OCI-LY3 (cell line): ENCODE results near the gene SELENOI.

ENCODE experiments used
- H2AFZ ChIP-seq: fragments of 200-600, 300-600 bp; shearing (Covaris generic); 2 replicates; pipeline ENCODE4 v1.6.0; 2014; ENCODE audit warnings: antibody characterized with exemption, low read depth, low read length
- H3K27ac ChIP-seq: fragments of 200-600, 300-600 bp; sonication (generic); 2 replicates; pipeline ENCODE4 v1.5.1; 2014; ENCODE audit warnings: mild to moderate bottlenecking, low read length, moderate library complexity, mixed read lengths
- H3K27me3 ChIP-seq: fragments of 200-600, 300-600 bp; sonication (generic); 2 replicates; pipeline ENCODE4 v1.6.1; 2014; ENCODE audit warnings: low read depth, low read length, mixed read lengths
- H3K36me3 ChIP-seq: fragments of 200-600, 300-600 bp; sonication (generic); replicated peaks from 2 replicates; pipeline ENCODE3; 2014; ENCODE audit warnings: low read depth, low read length, mixed read lengths
- H3K4me1 ChIP-seq: fragments of 300-600, 200-600 bp; sonication (generic); 2 replicates; pipeline ENCODE4 v1.6.1; 2014; ENCODE audit warnings: low read length, mixed read lengths
- H3K4me2 ChIP-seq: fragments of 200-600, 300-600 bp; sonication (generic); 2 replicates; pipeline ENCODE4 v1.6.1; 2014; ENCODE audit warnings: low read length, mixed read lengths
- H3K4me3 ChIP-seq: fragments of 300-600, 200-600 bp; sonication (generic); 2 replicates; pipeline ENCODE4 v1.5.1; 2014; ENCODE audit warnings: antibody characterized with exemption, mild to moderate bottlenecking, low read length, moderate library complexity
- H3K79me2 ChIP-seq: fragments of 300-600, 200-600 bp; shearing (Covaris generic); 2 replicates; pipeline ENCODE4 v1.6.1; 2014; ENCODE audit warnings: mild to moderate bottlenecking, low read length, mixed read lengths
- H3K9ac ChIP-seq: fragments of 300-600, 200-600 bp; shearing (Covaris generic); 2 replicates; pipeline ENCODE4 v1.6.0; 2014; ENCODE audit warnings: mild to moderate bottlenecking, low read length, moderate library complexity
- H3K9me3 ChIP-seq: fragments of 200-600, 300-600 bp; shearing (Covaris generic); 2 replicates; pipeline ENCODE4 v1.6.1; 2014; ENCODE audit warnings: low read length, mixed read lengths; ENCODE audit not compliant: insufficient read depth
- H4K20me1 ChIP-seq: fragments of 200-600, 300-600 bp; sonication (generic); 2 replicates; pipeline ENCODE4 v1.6.1; 2016; ENCODE audit warnings: low read length, mixed read lengths; ENCODE audit not compliant: insufficient read depth
- CTCF ChIP-seq: fragments of 200-600, 300-600 bp; sonication (generic); IDR thresholded peaks from 2 replicates; pipeline ENCODE4 v1.5.1; 2014; ENCODE audit warnings: antibody characterized with exemption, low read length, low read depth
- EZH2phosphoT487 ChIP-seq: fragments of 200-600 bp; shearing (Covaris generic); IDR thresholded peaks from 2 replicates; pipeline ENCODE4 v1.6.1; 2018; ENCODE audit warnings: antibody characterized with exemption, mixed run types, low read depth

The SELENOI gene

DNA sequence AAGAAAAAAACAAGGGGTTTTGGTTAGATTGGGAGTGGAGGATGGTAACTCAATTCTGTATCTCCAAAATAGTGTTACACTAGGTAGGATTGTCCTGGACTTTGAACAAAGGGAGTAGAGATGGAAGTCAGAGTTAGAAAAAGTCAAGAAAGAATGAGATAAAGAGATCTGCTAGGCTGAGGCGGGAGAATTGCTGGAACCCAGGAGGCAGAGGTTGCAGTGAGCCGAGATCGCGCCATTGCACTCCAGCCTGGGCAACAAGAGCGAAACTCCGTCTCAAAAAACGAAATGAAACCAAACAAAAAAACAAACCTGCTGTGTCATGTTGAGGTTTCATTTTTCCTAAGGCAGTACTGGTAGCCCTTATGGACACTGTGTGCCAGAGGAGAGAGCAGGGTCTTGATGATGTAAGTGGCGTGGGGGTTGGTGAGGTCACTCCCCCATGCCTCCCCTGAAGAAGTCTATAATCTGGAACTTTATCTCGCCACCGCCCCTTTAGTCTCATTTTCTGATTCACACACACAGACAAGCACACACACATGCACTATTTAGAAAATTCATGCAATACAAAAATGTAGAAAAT lies 66.2 kb downstream of the SELENOI start:
- TF ChIP-seq CTCF (no peak), EZH2phosphoT487 (no peak)
- Histone ChIP-seq H3K9ac (peak overlapping the region; percentile 56), H3K9me3 (no peaks in the 10 kb centered on the region), H3K27me3 (no peaks in the 10 kb centered on the region), H3K27ac (peak overlapping the region; percentile 37), H3K4me3 (peak overlapping the region; percentile 75), H4K20me1 (no peaks in the 10 kb centered on the region), H3K4me1 (peaks cover 10% of the 10 kb centered on the region), H3K79me2 (no peaks in the 10 kb centered on the region), H3K36me3 (no peaks in the 10 kb centered on the region), H2AFZ (peak overlapping the region; percentile 99), H3K4me2 (peak overlapping the region; percentile 66)

GRCh38 chr2:26414311-26414710 lies 68.4 kb downstream of the SELENOI start:
- no peak overlapping the region for H3K4me3 ChIP-seq
- H3K27me3 ChIP-seq, result 0 out of 2 replicates have a peak, but pooled peaks cover 3% of the 10 kb centered on the region
- H3K79me2 ChIP-seq, result no peaks in the 10 kb centered on the region
- no peaks in the 10 kb centered on the region for H3K36me3 ChIP-seq
- no peak for TF ChIP-seq EZH2phosphoT487
- TF ChIP-seq CTCF, result no peak
- peaks cover 10% of the 10 kb centered on the region for H3K4me1 ChIP-seq
- H2AFZ ChIP-seq, result no peak overlapping the region
- H4K20me1 ChIP-seq, result no peaks in the 10 kb centered on the region
- no peak overlapping the region for H3K9ac ChIP-seq
- H3K4me2 ChIP-seq, result no peak overlapping the region
- no peaks in the 10 kb centered on the region for H3K9me3 ChIP-seq
- no peak overlapping the region for H3K27ac ChIP-seq

GRCh38 chr2:26421961-26422360 lies 76.0 kb downstream of the SELENOI start:
- Histone ChIP-seq H3K9me3 (no peaks in the 10 kb centered on the region), H3K4me3 (no peak overlapping the region), H3K27ac (no peak overlapping the region), H3K4me2 (no peak overlapping the region), H3K36me3 (no peaks in the 10 kb centered on the region), H3K79me2 (no peaks in the 10 kb centered on the region), H3K9ac (no peak overlapping the region), H2AFZ (no peak overlapping the region), H3K27me3 (0 out of 2 replicates have a peak, but pooled peaks cover 8% of the 10 kb centered on the region), H3K4me1 (peaks cover 7% of the 10 kb centered on the region; the same call in 1 of the 2 replicates), H4K20me1 (no peaks in the 10 kb centered on the region)
- TF ChIP-seq EZH2phosphoT487, result no peak
- TF ChIP-seq CTCF, result no peak

- no peaks in the 10 kb centered on the region for H3K79me2 ChIP-seq
- no peaks in the 10 kb centered on the region for H3K9me3 ChIP-seq
- H3K4me2 ChIP-seq, result no peak overlapping the region
- H3K9ac ChIP-seq, result no peak overlapping the region
- H2AFZ ChIP-seq, result no peak overlapping the region
- no peaks in the 10 kb centered on the region for H4K20me1 ChIP-seq
- no peak overlapping the region for H3K27ac ChIP-seq
- H3K4me3 ChIP-seq, result no peak overlapping the region
- TF ChIP-seq EZH2phosphoT487 (no peak), CTCF (no peak)
- H3K36me3 ChIP-seq, result no peaks in the 10 kb centered on the region
- H3K4me1 ChIP-seq, result peaks cover 7% of the 10 kb centered on the region; the same call in 1 of the 2 replicates
- 0 out of 2 replicates have a peak, but pooled peaks cover 8% of the 10 kb centered on the region for H3K27me3 ChIP-seq
Observed at GRCh38 chr2:26422947-26423629, 77.1 kb downstream of the SELENOI start.
